Inferior parietal cortex (tissue), 1 donor: Measurements from ENCODE around the gene LARGE1.

ENCODE experiments used
- DNase-seq: peaks from one replicate; pipeline ENCODE4 v3.0.0-alpha.2; 2016; ENCODE audit errors: extremely low spot score

Gene LARGE1

DNA sequence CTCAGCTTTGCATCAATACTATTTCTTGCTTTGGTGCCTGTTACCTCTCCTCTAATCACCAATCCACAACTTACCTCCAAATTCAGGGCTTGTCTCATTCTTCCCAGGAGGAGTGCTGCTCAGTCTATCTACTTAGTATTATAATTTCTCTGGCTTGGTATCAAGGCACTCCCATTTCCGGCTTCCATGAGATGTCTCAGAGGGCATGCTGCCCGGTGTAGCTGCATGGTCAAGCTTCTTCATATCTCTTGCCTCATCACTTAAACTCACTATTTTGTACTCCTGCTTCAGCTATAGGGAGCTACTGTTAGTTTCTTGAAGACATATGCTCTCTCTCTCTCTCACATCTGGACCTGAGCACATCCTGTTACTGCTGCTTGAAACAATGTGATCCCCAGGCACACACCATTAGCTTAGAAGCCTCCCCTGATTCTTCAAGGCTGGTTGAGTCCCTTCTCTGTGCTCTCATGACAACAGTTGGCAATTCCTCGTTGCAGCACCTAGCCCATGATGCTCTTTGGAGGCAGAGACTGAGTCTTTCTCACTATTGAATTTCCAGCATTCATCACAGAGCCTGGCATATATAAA lies 679.3 kb downstream of the LARGE1 start:
- no peak for DNase-seq

DNA sequence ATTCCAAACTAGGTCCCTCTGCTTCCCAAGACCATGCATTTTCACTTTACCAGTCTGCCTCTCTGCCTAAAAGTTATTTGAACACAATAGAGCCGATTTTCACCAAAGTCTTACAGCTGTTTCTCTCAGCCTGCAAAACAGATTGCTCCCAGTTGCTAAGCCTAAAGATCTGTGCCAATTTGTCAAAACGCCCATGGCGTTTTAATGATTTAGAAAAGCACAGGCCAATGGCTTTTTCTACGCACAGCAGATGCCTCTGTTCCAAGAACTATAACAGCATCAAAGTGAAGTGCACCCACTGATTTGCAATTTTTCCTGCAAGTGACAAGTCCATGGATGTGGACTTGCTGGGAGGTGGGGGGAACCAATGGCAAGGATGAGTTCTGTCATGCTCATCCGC lies 688.2 kb downstream of the LARGE1 start:
- no peak for DNase-seq

DNA sequence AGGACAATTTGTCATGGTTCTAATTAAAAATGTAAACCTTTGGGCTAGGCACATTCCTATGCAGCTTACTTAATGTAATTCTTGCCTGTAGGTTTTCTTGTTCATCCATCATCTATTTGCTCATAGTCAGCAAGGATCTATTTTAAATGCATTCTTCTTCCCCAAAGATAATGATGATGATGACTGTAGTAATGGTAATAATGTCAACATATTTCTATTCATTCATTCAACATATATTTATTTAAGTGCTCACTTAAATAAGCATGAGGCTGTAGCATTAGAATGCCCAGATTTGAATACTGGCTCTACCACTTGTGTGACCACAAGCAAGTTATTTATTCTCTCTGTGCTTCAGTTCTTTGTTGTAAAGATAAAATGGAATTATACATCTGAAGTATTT lies 692.5 kb downstream of the LARGE1 start:
- no peak for DNase-seq

DNA sequence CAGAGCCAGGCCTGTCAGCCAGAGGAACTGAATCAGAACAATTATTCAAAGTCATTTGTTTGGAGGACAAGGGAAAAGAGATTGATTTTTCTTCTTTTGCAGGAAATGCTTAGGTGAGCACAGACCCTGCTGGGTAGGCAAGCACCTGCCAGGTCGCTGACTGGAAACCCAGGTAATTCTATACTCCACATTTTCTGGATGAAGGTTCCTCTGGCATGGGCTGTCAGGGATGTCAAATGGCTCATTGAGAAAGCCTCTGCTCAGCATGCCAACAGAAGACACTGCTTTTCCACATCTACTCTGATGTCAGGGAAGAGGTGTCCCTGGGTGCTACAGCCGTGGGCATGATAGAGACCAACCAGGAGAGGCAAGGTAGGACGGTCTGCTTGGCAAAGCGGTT lies 695.4 kb downstream of the LARGE1 start:
- DNase-seq, result no peak
